GM15510 (cell line): ENCODE data around the gene TGFBI.

Source experiments
- POLR2A ChIP-seq: IDR thresholded peaks from 3 replicates; pipeline ENCODE4 v1.6.1; 2011; ENCODE audit warnings: borderline replicate concordance; ENCODE audit not compliant: insufficient read length; ENCODE audit errors: extremely low read depth

The TGFBI gene

DNA sequence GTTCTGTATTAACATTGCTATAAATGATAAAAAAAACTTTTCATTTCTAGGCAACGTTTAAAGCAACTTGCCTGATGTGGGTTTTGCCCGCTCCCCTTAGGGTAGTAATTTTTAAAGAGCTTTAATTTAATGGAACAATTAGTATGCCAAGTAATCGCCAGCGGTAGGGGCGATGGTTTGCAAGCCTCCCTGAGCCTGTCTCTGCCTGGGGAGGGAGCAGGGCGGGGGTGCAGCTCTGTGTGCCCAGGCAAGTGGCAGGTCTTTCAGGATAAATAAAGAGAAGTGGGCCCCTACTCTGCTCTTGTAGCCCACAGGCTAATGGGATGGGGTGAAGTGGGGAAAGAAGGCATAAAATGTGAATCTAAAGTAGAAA lies 13.8 kb upstream of the TGFBI start:
- TF ChIP-seq POLR2A = no peak

DNA sequence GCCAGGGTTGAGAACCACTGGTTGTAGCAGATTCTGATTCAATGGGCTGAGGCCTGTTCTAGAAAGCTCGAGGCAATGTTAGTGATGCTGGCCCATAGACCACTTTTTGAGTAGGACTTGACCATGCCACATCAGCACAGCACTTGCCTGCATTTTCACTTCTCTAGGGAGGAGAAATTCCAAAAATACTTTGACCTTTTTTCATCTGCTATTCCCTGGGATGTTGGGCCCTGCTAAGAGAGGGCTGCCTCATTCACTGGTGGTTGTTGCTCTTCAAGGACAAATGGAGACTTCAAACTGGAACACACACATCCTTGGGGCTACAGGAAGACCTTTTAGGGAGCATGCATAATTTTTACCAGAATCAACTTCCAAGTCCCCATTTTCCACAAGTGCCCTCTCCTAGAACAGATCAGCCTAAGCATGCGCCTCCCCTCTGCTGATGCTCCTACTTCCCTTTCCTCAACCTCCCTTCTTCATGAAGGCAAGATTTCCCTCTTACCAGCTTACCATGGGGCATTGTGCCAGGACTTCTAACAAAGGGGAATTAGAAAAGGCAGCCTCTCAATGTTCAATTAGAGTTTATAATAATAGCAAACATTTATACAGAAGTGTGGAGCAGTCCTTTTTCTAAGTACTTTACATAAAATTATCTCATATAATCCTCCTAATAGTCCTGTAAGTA lies 12.7 kb upstream of the TGFBI start:
- TF ChIP-seq POLR2A = no peak

DNA sequence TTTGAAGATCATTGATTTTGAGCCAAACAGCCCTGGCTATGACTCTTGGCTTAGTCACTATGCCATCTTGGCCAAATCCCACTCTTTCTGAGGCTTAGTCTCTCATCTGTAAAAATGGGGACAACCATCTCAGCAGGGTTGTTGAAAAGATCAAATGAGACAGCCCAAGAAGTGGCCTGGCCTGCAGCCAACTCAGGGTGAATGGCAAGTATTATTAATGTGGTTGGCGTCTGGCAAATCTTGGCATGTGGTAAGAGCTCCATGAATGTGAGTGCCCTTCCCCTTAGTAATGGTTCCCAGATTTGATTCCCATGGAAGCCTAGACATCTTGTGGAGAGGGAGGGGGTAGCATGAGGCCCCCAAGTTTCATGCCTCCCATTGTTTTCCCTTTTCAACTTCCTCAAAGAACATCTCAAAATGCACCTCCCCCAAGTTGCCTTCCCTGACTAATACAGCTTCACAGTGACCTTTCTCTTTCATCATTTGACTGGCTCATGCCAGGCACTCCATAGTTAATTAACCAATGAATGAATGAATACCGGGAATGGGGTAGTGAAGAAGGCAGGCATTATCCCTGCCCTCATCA lies 11.8 kb upstream of the TGFBI start:
- no peak for TF ChIP-seq POLR2A

DNA sequence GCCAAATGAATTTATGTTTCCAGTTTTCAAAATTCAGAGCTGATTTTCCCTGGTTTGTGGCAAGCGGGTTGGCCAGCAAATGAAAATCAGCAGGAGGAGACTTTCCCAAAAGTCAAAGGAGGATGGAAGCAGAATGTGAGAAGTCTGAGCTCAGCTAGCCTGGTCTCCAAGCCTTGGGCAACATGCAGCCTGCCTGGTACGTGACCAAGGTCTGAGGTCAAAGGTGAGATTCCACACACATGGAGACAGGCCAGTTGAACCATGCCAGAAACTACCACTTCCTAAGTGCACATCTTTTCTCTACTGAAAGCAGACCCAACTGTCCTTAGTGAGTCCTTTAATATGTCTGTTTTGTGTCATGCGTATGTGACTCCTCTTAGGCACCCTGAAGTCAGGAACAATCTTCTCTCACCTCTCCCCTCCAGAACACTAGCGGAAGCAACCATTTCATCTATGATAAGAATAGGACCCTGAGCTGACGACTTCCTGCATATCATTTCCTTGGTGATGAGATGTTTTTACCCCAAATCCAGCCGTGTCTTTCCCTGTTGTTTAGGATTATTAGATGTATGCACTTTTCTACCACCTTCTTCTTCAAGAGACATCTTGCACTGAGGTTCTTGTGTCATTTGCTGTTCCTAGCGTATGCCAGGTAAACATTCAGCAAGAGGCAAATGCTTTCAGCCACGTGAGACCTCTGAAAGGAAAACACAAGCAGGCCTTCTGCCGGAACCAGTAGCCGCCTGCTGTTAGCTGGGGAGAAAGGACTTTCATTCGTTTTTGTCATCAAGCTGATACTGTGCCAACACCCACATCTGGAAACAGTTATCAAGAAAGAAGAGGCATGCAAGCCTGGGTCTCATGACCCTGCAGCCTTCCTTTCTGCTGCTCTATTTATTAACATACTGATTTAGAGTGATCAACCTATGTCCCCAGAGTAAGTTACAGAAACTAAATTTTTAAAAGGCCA lies 9.7 kb upstream of the TGFBI start:
- TF ChIP-seq POLR2A = no peak

DNA sequence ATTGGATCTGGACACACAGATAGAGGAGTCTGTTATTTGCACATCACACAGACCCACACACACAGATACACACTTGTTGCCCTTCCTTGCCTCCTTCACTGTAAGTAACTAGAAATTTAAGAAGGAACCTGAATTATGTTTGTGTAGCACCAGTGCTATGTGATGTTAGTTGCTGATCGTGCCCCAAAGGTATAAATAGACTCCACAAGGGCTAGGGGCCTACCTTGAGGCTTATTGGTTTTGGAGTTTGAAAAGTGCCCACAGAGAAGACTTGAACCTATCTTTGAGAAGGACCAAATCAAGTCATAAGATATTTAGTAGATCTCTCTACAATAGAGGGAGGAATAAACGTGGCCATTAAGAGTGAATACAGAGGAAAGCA lies 8.8 kb upstream of the TGFBI start:
- TF ChIP-seq POLR2A = no peak

DNA sequence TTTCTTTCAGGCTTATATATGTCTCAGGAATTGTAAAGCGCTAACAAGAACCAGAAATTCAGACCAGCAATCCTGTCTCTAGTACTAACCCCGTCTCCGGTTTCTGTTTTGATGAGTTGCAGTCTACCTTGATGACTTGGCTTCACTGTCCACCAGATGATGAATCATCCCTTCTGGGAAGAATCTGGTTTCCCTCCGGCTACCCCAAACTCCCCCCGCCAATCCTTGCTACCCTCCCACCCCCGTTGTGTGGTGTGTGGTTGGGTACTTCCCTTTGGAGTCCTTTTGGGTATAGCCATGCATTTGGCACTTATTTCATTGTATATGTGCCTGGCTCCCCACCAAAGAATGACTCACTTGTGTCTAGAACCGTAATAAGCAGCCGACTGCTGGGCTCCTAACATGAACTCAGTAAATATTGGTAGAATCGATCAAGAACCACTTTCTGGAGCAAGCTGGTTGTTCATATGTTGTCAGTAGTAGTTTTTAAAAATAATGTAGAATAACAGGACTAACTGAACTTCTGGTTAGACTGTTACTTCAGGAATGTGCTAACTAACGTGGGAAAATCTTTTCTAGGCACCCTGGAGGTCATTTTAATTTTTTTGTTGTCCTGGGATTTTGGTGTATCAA lies 8.3 kb upstream of the TGFBI start:
- TF ChIP-seq POLR2A = no peak

DNA sequence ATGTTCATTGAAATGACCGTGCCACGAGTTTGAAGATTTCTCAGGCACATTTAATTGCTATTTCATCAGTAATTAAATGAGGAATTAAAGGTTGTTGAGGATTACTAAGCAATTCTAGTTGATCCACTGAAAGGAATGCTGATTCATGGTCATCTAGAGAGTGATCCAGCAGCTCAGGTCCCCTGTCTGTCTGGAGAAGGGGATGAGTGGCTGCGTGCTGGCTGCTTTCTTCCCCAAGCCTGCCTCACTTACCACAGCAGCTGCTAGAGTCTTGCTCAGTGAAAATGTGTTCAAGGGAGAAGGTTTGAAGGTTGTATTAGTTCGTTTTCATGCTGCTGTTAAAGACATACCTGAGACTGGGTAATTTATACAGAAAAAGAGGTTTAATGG lies 7.8 kb upstream of the TGFBI start:
- TF ChIP-seq POLR2A = no peak

DNA sequence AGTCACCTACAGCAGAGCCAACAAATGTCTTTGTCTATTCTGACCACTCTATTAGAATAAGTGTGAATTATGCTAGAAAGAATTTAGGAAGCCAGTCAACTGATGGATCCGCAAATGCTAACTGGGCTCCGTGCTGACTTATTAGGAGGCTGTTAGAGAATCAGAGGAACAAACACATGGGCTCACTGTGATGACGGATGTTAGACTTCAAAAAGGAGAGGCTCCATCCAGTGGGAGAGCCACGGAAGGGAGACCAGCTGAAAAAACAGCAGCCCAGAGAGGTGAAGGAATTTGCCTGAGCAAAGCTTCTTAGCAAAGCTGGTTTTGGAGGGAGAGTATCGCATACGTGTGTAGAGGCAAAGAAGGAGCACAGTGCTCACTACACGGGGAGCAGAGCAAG lies 5.8 kb upstream of the TGFBI start:
- no peak for TF ChIP-seq POLR2A

DNA sequence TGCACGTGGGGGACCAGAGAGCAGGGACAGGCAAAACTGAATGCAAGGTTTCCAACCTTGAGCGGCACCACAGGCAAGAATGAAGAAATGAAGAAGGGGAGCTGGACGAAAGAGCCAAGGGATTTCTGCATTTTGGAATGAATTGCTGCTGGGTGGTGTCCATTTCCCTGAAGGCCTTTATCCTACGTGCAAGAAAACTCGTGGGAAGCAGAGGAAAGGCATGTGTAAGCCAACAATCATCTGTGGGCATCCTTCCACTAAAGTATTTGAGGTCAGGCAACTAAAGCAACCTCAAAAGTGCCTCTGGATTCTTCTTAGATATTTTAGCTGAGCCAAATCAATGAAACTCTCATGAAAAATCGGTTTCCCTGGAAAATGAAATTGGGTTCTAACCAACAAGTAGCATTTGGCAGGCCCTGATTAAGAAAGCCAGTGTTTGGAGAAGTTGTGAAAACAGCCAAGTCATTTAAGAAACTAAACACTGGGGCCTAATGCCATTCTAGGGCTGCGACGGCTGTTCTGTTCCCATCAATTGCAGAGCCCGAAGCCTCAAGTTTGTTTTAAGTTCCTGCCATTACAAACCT lies 4.7 kb upstream of the TGFBI start:
- TF ChIP-seq POLR2A = no peak

DNA sequence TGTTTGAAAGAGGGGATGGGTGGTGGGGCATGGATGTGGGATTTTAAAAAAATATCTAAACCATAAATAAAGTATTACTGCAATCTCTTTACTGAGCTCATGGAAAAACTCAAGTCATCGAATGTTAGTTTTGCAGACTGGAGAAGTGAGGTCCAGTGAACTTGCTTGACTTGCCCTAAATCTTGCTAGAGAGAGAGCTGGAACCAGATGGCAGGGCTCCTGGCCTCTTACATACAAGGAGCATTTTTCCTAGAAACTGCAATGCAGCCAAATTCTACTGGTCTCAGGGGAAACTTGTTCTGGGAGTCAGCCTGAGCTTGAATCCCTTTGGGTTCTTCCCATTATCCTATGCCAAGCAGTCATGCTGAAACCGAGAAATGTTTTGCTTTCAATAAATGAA lies 2.9 kb upstream of the TGFBI start:
- TF ChIP-seq POLR2A = no peak

DNA sequence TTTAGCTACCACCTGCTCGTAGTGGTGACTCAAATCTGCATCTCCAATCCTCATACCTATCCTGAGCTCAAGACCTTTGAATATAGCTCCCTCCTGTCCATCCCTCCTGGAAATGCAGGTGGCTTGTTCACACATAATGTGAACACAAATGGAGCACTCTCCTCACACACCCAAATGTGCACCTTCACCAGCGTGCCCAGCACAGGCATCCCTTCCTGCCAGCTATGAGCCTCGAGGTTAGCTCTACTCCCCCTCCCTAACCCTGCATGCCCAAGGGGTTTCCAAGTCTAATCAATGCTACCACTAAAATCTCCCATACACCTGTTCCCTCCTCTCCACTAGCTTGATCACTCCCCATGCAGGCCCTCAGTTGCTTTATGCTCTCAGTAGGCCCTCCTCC lies 2.2 kb upstream of the TGFBI start:
- TF ChIP-seq POLR2A = no peak

DNA sequence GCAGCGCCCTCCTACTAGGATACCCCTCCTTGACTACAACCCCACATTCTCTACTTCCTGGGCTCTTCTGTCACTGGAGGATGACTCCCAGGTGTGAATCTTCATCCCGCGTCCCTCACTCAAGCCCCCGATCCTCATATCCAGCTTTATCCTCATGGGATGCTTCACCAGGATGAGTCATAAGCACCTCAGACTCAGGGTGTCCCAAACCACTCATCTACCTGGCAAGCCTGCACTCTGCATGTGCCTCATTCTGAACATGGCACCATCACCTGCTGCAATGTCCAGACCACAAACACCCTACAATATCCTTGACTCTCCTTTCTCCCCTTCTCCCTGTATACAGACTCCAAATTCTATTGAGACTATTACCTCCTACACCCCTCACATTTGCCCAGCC lies 1.5 kb upstream of the TGFBI start:
- no peak for TF ChIP-seq POLR2A

DNA sequence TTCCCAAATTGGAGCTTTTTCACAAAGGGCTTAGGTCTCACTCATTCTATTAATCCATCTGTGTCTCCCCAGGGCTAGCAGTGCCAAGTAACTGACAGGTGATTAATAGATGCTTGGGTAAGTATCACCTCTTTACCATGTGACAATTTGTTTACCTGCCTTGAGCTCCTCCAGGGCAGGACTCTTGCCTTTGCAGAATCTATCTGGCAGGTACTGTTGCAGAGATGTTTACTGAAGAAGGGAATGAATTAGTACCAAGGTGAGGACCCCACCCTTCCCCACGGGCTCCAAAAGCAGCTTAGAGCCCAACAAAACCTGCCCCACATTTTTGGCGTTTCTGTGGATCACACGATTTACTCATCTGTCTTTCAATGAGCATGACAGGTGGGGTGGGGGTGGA lies 698 bp upstream of the TGFBI start:
- no peak for TF ChIP-seq POLR2A

DNA sequence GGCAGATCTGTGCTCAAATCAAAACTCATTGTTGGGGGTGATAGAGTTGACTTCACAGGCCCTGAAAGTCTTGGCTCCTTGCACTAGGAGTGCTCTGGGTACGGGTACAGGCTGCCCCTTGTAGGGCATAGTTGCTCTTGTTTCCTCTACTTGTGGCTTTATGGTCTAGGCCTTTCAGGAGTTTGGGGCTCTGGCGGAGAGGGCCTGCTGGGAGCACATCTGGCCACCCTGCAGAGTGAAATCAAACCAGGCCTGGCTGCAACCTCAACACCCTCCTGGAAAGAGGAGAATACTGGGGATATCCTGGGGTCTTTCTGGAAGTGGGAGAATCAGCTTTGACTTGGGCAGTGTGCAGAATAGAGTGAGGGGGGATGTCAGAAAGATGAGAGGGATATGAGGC lies 1.5 kb downstream of the TGFBI start:
- no peak for TF ChIP-seq POLR2A

DNA sequence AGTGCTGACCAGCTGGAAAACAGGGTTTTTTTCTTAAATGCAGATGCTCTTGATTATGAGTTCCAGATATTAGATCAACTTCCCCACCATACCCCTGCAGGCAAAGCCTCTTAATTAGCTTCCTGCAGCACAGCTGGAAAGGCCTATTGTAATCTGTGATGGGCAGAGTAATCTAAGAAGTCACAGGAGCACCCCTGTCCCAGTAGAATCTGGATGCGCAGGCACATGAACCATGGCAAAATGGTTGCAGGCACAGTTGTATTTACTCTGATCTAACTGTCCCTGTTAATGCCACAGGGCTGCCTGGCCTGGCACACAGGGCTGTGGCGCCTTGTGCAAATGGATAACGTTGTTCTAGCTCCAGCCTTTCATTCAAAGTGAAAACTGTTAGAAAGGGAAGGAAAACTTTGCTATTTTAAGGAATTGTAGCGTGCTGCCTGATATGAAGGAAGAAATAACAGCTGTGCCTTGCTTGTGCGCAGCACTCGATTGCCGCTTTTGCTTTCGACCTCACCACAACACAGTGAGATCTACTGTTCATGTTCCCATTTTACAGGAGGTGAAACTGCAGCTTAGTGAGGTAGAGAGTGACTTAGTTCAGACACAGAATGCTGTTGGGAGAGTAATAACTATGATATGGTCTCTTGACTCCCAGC lies 2.3 kb downstream of the TGFBI start:
- no peak for TF ChIP-seq POLR2A

DNA sequence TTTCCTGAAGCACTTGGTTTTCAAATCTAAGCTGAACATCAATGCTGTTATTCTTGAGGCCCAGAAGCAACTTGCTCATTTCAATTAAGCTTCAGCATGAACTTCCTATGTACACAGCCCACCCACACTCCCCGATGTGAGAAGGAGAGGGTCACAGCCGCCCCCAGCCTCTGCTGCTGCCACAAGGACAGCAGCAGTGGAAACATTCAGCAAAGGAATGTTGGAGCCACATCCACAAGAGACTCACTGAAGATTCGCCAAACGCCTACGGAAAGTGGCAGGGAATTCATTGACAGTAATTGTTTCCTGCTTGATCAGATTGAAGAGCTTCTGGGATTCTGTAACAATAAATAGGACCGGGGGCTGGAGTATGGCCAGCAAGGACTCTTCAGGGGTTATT lies 2.9 kb downstream of the TGFBI start:
- TF ChIP-seq POLR2A = no peak
